Astrocyte of the hippocampus (primary cell): Measurements from ENCODE around the gene OR52N4.
"Not testable (repeated sequence)": the region's sequence is repeated elsewhere in the genome, so short reads cannot be mapped to it uniquely, and the experiment has no call there.

ENCODE experiments used
- DNase-seq: peaks from one replicate; pipeline ENCODE4 v3.0.0; 2011; ENCODE audit warnings: low read depth, low spot score

The OR52N4 gene

GRCh38 chr11:5753943-5754342, at the start of gene OR52N4:
Gene OR52N4 (plus strand): TSS chr11:5754243. CDS start chr11:5754741, 498 bp downstream.
- DNase-seq: no peak

- DNase-seq: no peak
These were observed 48.4 kb upstream of the OR52N4 start for GRCh38 chr11:5705688-5706087.

- no peak for DNase-seq
These were observed 41.5 kb upstream of the OR52N4 start for GRCh38 chr11:5712507-5712906.

- peak; percentile 44 for DNase-seq
These were observed 40.3 kb upstream of the OR52N4 start for GRCh38 chr11:5713695-5714094.

GRCh38 chr11:5716518-5716917, 37.5 kb upstream of the OR52N4 start:
- not testable (repeated sequence) for DNase-seq

- peak; percentile 27 for DNase-seq
These were observed 34.1 kb upstream of the OR52N4 start for GRCh38 chr11:5719703-5720495.

GRCh38 chr11:5722622-5723021, 31.4 kb upstream of the OR52N4 start:
- DNase-seq: no peak

GRCh38 chr11:5726351-5726750, 27.7 kb upstream of the OR52N4 start:
- DNase-seq: no peak

GRCh38 chr11:5727691-5728090, 26.4 kb upstream of the OR52N4 start:
- DNase-seq: no peak

GRCh38 chr11:5736396-5736795, 17.6 kb upstream of the OR52N4 start, which contains the start of gene OR56B1:
Gene OR56B1 (plus strand): TSS chr11:5736448. CDS start chr11:5736517, 69 bp downstream.
- no peak for DNase-seq

- peak; percentile 26 for DNase-seq
These were observed 17.0 kb upstream of the OR52N4 start for GRCh38 chr11:5737091-5737490.

- no peak for DNase-seq
These were observed 16.2 kb upstream of the OR52N4 start for GRCh38 chr11:5737670-5738392.

GRCh38 chr11:5738431-5738830, 15.6 kb upstream of the OR52N4 start:
- DNase-seq: no peak

- no peak for DNase-seq
These were observed 7.4 kb upstream of the OR52N4 start for GRCh38 chr11:5746614-5747013.

GRCh38 chr11:5749836-5750235, 4.2 kb upstream of the OR52N4 start:
- no peak for DNase-seq

- DNase-seq: peak; percentile 0
These were observed 13.0 kb downstream of the OR52N4 start for GRCh38 chr11:5767056-5767455.

GRCh38 chr11:5783255-5783654, 29.2 kb downstream of the OR52N4 start, which contains the start of gene OR52N5:
Gene OR52N5 (minus strand): TSS chr11:5783355. CDS start chr11:5778634, 4,721 bp downstream.
- DNase-seq: no peak

- no peak for DNase-seq
These were observed 37.1 kb downstream of the OR52N4 start, which contains the start of gene OR52N1 for GRCh38 chr11:5791165-5791564. Gene OR52N1 (minus strand): TSS chr11:5791265. CDS start chr11:5788816, 2,449 bp downstream.

- DNase-seq: no peak
These were observed 42.5 kb downstream of the OR52N4 start for GRCh38 chr11:5796541-5796940.

GRCh38 chr11:5803982-5804381, 49.9 kb downstream of the OR52N4 start:
- no peak for DNase-seq
